Kidney epithelial cell (primary cell): Measurements from ENCODE around the gene SEC14L3. TPM values are rescaled to one million over a fixed set of nuclear protein-coding genes. Genes with fewer than 3 reads are reported as not detected.
"Not testable (repeated sequence)": the region's sequence is repeated elsewhere in the genome, so short reads cannot be mapped to it uniquely, and the experiment has no call there.

Source experiments
- DNase-seq: peaks from one replicate; pipeline ENCODE4 v3.0.0-alpha.2; 2010; ENCODE audit warnings: low read depth
- H3K27me3 ChIP-seq: 2 replicates; pipeline ENCODE4 v1.6.0; 2011; ENCODE audit warnings: low read length; ENCODE audit not compliant: control insufficient read depth, insufficient read depth
- H3K36me3 ChIP-seq: 2 replicates; pipeline ENCODE4 v1.5.1; 2011; ENCODE audit warnings: low read length; ENCODE audit not compliant: control insufficient read depth, insufficient read depth
- H3K4me3 ChIP-seq: 2 replicates; pipeline ENCODE4 v1.5.1; 2011; ENCODE audit warnings: low read depth, mild to moderate bottlenecking, control low read depth, low read length
- CTCF ChIP-seq: IDR thresholded peaks from 2 replicates; pipeline ENCODE4 v1.5.1; 2011; ENCODE audit warnings: mild to moderate bottlenecking, moderate library complexity, low read length, control low read depth, inconsistent platforms; ENCODE audit not compliant: insufficient read depth, poor library complexity, severe bottlenecking
- total RNA-seq: library from RNA; depleted of rRNA; stranded (reverse); fragments of >200 nt; gene quantifications from 2 replicates; pipeline ENCODE4 v1.2.3, GENCODE V29; 2015

SEC14L3 gene
- total RNA-seq, 1 donor from 2014 or later: not detected

- DNase-seq: no peak
- Histone ChIP-seq H3K4me3 (no peak overlapping the region), H3K27me3 (no peaks in the 10 kb centered on the region), H3K36me3 (no peaks in the 10 kb centered on the region)
- TF ChIP-seq CTCF: no peak
Observed at GRCh38 chr22:30459181-30460052, 12.4 kb downstream of the SEC14L3 start.

GRCh38 chr22:30457981-30458380 is 13.8 kb downstream of the SEC14L3 start:
- TF ChIP-seq CTCF: no peak
- Histone ChIP-seq H3K36me3 (no peaks in the 10 kb centered on the region), H3K4me3 (no peak overlapping the region), H3K27me3 (no peaks in the 10 kb centered on the region)
- DNase-seq: no peak

- H3K36me3 ChIP-seq: no peaks in the 10 kb centered on the region
- no peak for TF ChIP-seq CTCF
- H3K27me3 ChIP-seq: peaks cover 4% of the 10 kb centered on the region
- H3K4me3 ChIP-seq: no peak overlapping the region
- DNase-seq: no peak
Observed at GRCh38 chr22:30455075-30455840, 16.6 kb downstream of the SEC14L3 start.

- H3K27me3 ChIP-seq: peaks cover 4% of the 10 kb centered on the region
- no peak for DNase-seq
- H3K36me3 ChIP-seq: no peaks in the 10 kb centered on the region
- no peak overlapping the region for H3K4me3 ChIP-seq
- TF ChIP-seq CTCF: no peak
Observed at GRCh38 chr22:30453731-30454510, 17.9 kb downstream of the SEC14L3 start.

- Histone ChIP-seq H3K36me3 (no peaks in the 10 kb centered on the region), H3K4me3 (no peak overlapping the region), H3K27me3 (peaks cover 4% of the 10 kb centered on the region)
- no peak for TF ChIP-seq CTCF
- DNase-seq: no peak
Observed at GRCh38 chr22:30452861-30453260, 19.0 kb downstream of the SEC14L3 start.

- DNase-seq, H3K36me3 ChIP-seq, H3K4me3 ChIP-seq, H3K27me3 ChIP-seq: not testable (repeated sequence)
Observed at GRCh38 chr22:30451488-30451887, 20.3 kb downstream of the SEC14L3 start.
